GM23338 (cell line): ENCODE measurements around the gene MICAL2. TPM values are rescaled to one million over a fixed set of nuclear protein-coding genes. Genes with fewer than 3 reads are reported as not detected.

Experiments used
- ATAC-seq: fragments of 200-7000 bp; cut with Tn5 transposase; 3 replicates; pipeline ENCODE4 v1.9.1; 2020
- DNase-seq: peaks from one replicate; pipeline ENCODE4 v3.0.0-alpha.2; 2015; ENCODE audit warnings: low spot score
- H2AFZ ChIP-seq: fragments of 200-600 bp; sonication (generic); 2 replicates; pipeline ENCODE4 v1.8.0; 2016; ENCODE audit warnings: antibody characterized with exemption, mild to moderate bottlenecking, moderate library complexity
- H3F3A ChIP-seq: fragments of 200-600 bp; sonication (generic); replicated peaks from 2 replicates; pipeline ENCODE4 v1.8.0; 2017; ENCODE audit warnings: antibody characterized with exemption, mixed run types, low read depth
- H3K27ac ChIP-seq: fragments of 200-600 bp; sonication (generic); 2 replicates; pipeline ENCODE4 v1.6.1; 2016; ENCODE audit warnings: low read depth
- H3K27me3 ChIP-seq: fragments of 200-600 bp; sonication (generic); 2 replicates; pipeline ENCODE4 v1.8.0; 2016; ENCODE audit warnings: mild to moderate bottlenecking, mixed run types, moderate library complexity; ENCODE audit not compliant: insufficient read depth
- H3K36me3 ChIP-seq: fragments of 200-600 bp; sonication (generic); 2 replicates; pipeline ENCODE4 v1.8.0; 2016; ENCODE audit warnings: mild to moderate bottlenecking; ENCODE audit not compliant: insufficient read depth
- H3K4me1 ChIP-seq: fragments of 200-600 bp; sonication (generic); 2 replicates; pipeline ENCODE4 v1.8.0; 2016; ENCODE audit warnings: mild to moderate bottlenecking, moderate library complexity; ENCODE audit not compliant: insufficient read depth
- H3K4me2 ChIP-seq: fragments of 200-600 bp; sonication (generic); 2 replicates; pipeline ENCODE4 v1.7.1; 2017; ENCODE audit warnings: mixed run types
- H3K4me3 ChIP-seq: fragments of 200-600 bp; sonication (generic); 2 replicates; pipeline ENCODE4 v1.6.1; 2016; ENCODE audit warnings: mixed run types
- H3K79me2 ChIP-seq: fragments of 200-600 bp; sonication (generic); replicated peaks from 2 replicates; pipeline ENCODE4 v1.8.0; 2017; ENCODE audit warnings: mild to moderate bottlenecking; ENCODE audit not compliant: insufficient read depth
- H3K9me2 ChIP-seq: fragments of 200-600 bp; sonication (generic); 2 replicates; pipeline ENCODE4 v1.8.0; 2017; ENCODE audit not compliant: insufficient read depth
- H4K20me1 ChIP-seq: fragments of 200-600 bp; sonication (generic); replicated peaks from 2 replicates; pipeline ENCODE4 v1.8.0; 2017; ENCODE audit warnings: mild to moderate bottlenecking; ENCODE audit not compliant: insufficient read depth
- H3K27ac Mint-ChIP-seq: 2 replicates; pipeline ENCODE4 v1.8.0; 2020; ENCODE audit warnings: inconsistent platforms, mild to moderate bottlenecking, moderate library complexity, mixed read lengths
- H3K27me3 Mint-ChIP-seq: 3 replicates; pipeline ENCODE4 v1.8.0; 2022; ENCODE audit warnings: low read depth, mild to moderate bottlenecking, moderate library complexity, mixed read lengths, inconsistent platforms; ENCODE audit not compliant: insufficient read depth, poor library complexity
- H3K36me3 Mint-ChIP-seq: 3 replicates; pipeline ENCODE4 v1.8.0; 2021; ENCODE audit warnings: low read depth, mild to moderate bottlenecking, inconsistent platforms, moderate library complexity, mixed read lengths
- H3K4me1 Mint-ChIP-seq: 3 replicates; pipeline ENCODE4 v1.8.0; 2020; ENCODE audit warnings: mild to moderate bottlenecking, inconsistent platforms, mixed read lengths
- H3K4me3 Mint-ChIP-seq: 3 replicates; pipeline ENCODE4 v1.8.0; 2021; ENCODE audit warnings: moderate library complexity, mild to moderate bottlenecking, inconsistent platforms, mixed read lengths
- H3K9me3 Mint-ChIP-seq: 3 replicates; pipeline ENCODE4 v1.8.0; 2020; ENCODE audit warnings: moderate library complexity, mild to moderate bottlenecking, inconsistent platforms, mixed read lengths
- CREB1 ChIP-seq: fragments of 250-450 bp; sonication (Bioruptor Pico); IDR thresholded peaks from 2 replicates; pipeline ENCODE4 v1.5.0; 2020; ENCODE audit warnings: low read depth, mild to moderate bottlenecking, moderate library complexity
- CTCF ChIP-seq, 2 experiments: fragments of 200-600 bp in 1 of 2; sonication (generic) in 1 of 2; conservative IDR thresholded peaks; 2 replicates each; pipeline versions ENCODE4 v1.5.1 to v1.6.1; 2016 to 2017; ENCODE audit warnings: antibody characterized with exemption in 2 of 2, low read depth in 2 of 2, mild to moderate bottlenecking in 2 of 2, moderate library complexity in 1 of 2
- ETS1 ChIP-seq: IDR thresholded peaks from 2 replicates; pipeline ENCODE4 v1.6.1; 2016; ENCODE audit warnings: antibody characterized with exemption
- EZH2 ChIP-seq: fragments of 200-600 bp; sonication (generic); IDR thresholded peaks from one replicate; pipeline ENCODE4 v1.8.0; 2017; ENCODE audit warnings: antibody characterized with exemption, mild to moderate bottlenecking, low read depth; ENCODE audit not compliant: unreplicated experiment
- EZH2phosphoT487 ChIP-seq: fragments of 200-600 bp; sonication (generic); IDR thresholded peaks from one replicate; pipeline ENCODE4 v1.8.1; 2018; ENCODE audit warnings: antibody characterized with exemption; ENCODE audit not compliant: unreplicated experiment
- JUNB ChIP-seq: IDR thresholded peaks from one replicate; pipeline ENCODE4 v1.6.1; 2016; ENCODE audit warnings: antibody characterized with exemption; ENCODE audit not compliant: unreplicated experiment
- NANOG ChIP-seq: IDR thresholded peaks from 2 replicates; pipeline ENCODE4 v1.6.1; 2016; ENCODE audit warnings: antibody characterized with exemption, borderline replicate concordance
- POLR2AphosphoS5 ChIP-seq: IDR thresholded peaks from 2 replicates; pipeline ENCODE4 v1.6.1; 2016; ENCODE audit warnings: antibody characterized with exemption, low read depth
- REST ChIP-seq: IDR thresholded peaks from one replicate; pipeline ENCODE4 v1.6.1; 2018; ENCODE audit warnings: antibody characterized with exemption; ENCODE audit not compliant: unreplicated experiment
- STAT1 ChIP-seq: IDR thresholded peaks from one replicate; pipeline ENCODE4 v1.6.1; 2016; ENCODE audit warnings: antibody characterized with exemption; ENCODE audit not compliant: unreplicated experiment
- ZNF114 ChIP-seq: fragments of 250-450 bp; sonication (Bioruptor Pico); IDR thresholded peaks from 2 replicates; pipeline ENCODE4 v1.5.0; 2020; ENCODE audit warnings: mild to moderate bottlenecking, moderate library complexity
- ZNF331 ChIP-seq: fragments of 250-450 bp; sonication (Bioruptor Pico); IDR thresholded peaks from 2 replicates; pipeline ENCODE4 v1.5.0; 2020; ENCODE audit warnings: low read depth, mild to moderate bottlenecking, moderate library complexity
- ZNF462 ChIP-seq: fragments of 250-450 bp; sonication (Bioruptor Pico); IDR thresholded peaks from 2 replicates; pipeline ENCODE4 v1.5.0; 2020; ENCODE audit warnings: mild to moderate bottlenecking, moderate library complexity
- polyA plus RNA-seq: library from polyadenylated mRNA; unstranded; fragments of >200 nt; fragmentation: Nextera tagmentation; extraction: Ambion mirVana; gene quantifications from 2 replicates; pipeline ENCODE4 v1.2.1, GENCODE V29; 2016
- total RNA-seq: library from RNA; depleted of rRNA; stranded (reverse); fragments of >200 nt; shearing (Covaris generic); gene quantifications from 2 replicates; pipeline ENCODE4 v1.2.3, GENCODE V29; 2014

MICAL2 gene
- total and polyA plus RNA-seq, 2 experiments from 2014 or later = 0.66 to 1.4 TPM

GRCh38 chr11:12167061-12168000, 56.9 kb downstream of the MICAL2 start:
- Histone ChIP-seq H3K27ac (no peak overlapping the region), H3K4me1 (no peaks in the 10 kb centered on the region), H2AFZ (peak overlapping the region; percentile 43; the same call in 1 of the 2 replicates), H3K4me2 (no peak overlapping the region), H3K9me2 (no peaks in the 10 kb centered on the region), H3K79me2 (no peaks in the 10 kb centered on the region), H3K36me3 (no peaks in the 10 kb centered on the region), H4K20me1 (no peaks in the 10 kb centered on the region), H3K4me3 (no peak overlapping the region), H3F3A (no peaks in the 10 kb centered on the region), H3K27me3 (no peaks in the 10 kb centered on the region)
- ATAC-seq (peak; percentile 39; the same call in 2 of the 3 replicates), DNase-seq (no peak)
- Mint-ChIP-seq H3K27ac (0 out of 2 replicates have a peak overlapping the region, but pooled peaks have one; percentile 26), H3K4me1 (peaks cover 11% of the 10 kb centered on the region; the same call in 2 of the 3 replicates), H3K27me3 (peaks cover 3% of the 10 kb centered on the region), H3K4me3 (no peak overlapping the region), H3K9me3 (no peaks in the 10 kb centered on the region), H3K36me3 (no peaks in the 10 kb centered on the region)
- no peak for TF ChIP-seq JUNB
- no peak for TF ChIP-seq NANOG
- no peak for TF ChIP-seq ZNF114 (CRISPR knock-in tag)
- TF ChIP-seq CTCF (conservative IDR thresholded peaks at IDR 0.05; ENCODE audit: low read depth in 2 of 2) = no peak
- TF ChIP-seq CREB1 (CRISPR knock-in tag) = no peak
- TF ChIP-seq EZH2phosphoT487 = no peak
- TF ChIP-seq POLR2AphosphoS5 = no peak
- TF ChIP-seq EZH2 = no peak
- TF ChIP-seq REST = no peak
- no peak for TF ChIP-seq ZNF331 (CRISPR knock-in tag)
- TF ChIP-seq ETS1 = no peak
- TF ChIP-seq ZNF462 (CRISPR knock-in tag) = no peak
- no peak for TF ChIP-seq STAT1
